GM23248 (cell line): Measurements from ENCODE around the gene DENND1C. TPM values are rescaled to one million over a fixed set of nuclear protein-coding genes. Genes with fewer than 3 reads are reported as not detected.

Experiments
- DNase-seq: peaks from one replicate; pipeline ENCODE4 v3.0.0-alpha.2; 2015
- H2AFZ ChIP-seq: fragments of 200-600 bp; sonication (generic); 2 replicates; pipeline ENCODE4 v1.6.1; 2016; ENCODE audit warnings: antibody characterized with exemption
- H3F3A ChIP-seq: fragments of 200-600 bp; sonication (generic); 2 replicates; pipeline ENCODE4 v1.6.1; 2016; ENCODE audit warnings: mild to moderate bottlenecking, antibody characterized with exemption, mixed run types; ENCODE audit not compliant: insufficient read depth
- H3K27ac ChIP-seq: fragments of 200-600 bp; sonication (generic); 2 replicates; pipeline ENCODE4 v1.5.1; 2016; ENCODE audit warnings: mild to moderate bottlenecking
- H3K27me3 ChIP-seq: fragments of 200-600 bp; sonication (generic); replicated peaks from 2 replicates; pipeline ENCODE4 v1.6.1; 2016; ENCODE audit warnings: mild to moderate bottlenecking; ENCODE audit not compliant: insufficient read depth
- H3K36me3 ChIP-seq: fragments of 200-600 bp; sonication (generic); 2 replicates; pipeline ENCODE4 v1.6.1; 2016; ENCODE audit warnings: low read depth, mild to moderate bottlenecking
- H3K4me1 ChIP-seq: fragments of 200-600 bp; sonication (generic); 2 replicates; pipeline ENCODE4 v1.6.1; 2016; ENCODE audit warnings: mild to moderate bottlenecking; ENCODE audit not compliant: insufficient read depth
- H3K4me2 ChIP-seq: fragments of 200-600 bp; sonication (generic); one replicate; pipeline ENCODE4 v1.6.1; 2016; ENCODE audit warnings: mild to moderate bottlenecking; ENCODE audit not compliant: unreplicated experiment
- H3K4me3 ChIP-seq: fragments of 200-600 bp; sonication (generic); 2 replicates; pipeline ENCODE4 v1.5.1; 2016; ENCODE audit warnings: mild to moderate bottlenecking
- H3K79me2 ChIP-seq: fragments of 200-600 bp; sonication (generic); 2 replicates; pipeline ENCODE4 v1.6.1; 2016; ENCODE audit warnings: mild to moderate bottlenecking; ENCODE audit not compliant: insufficient read depth
- H3K9ac ChIP-seq: fragments of 200-600 bp; sonication (generic); 2 replicates; pipeline ENCODE4 v1.6.1; 2016; ENCODE audit warnings: mild to moderate bottlenecking
- H3K9me2 ChIP-seq: fragments of 200-600 bp; sonication (generic); 2 replicates; pipeline ENCODE4 v1.6.1; 2016; ENCODE audit warnings: mixed run types, mild to moderate bottlenecking, moderate library complexity; ENCODE audit not compliant: insufficient read depth
- H3K9me3 ChIP-seq: fragments of 200-600 bp; sonication (generic); one replicate; pipeline ENCODE4 v1.6.1; 2017; ENCODE audit warnings: low read depth
- H4K20me1 ChIP-seq: fragments of 200-600 bp; sonication (generic); 2 replicates; pipeline ENCODE4 v1.6.0; 2016; ENCODE audit not compliant: insufficient read depth
- EZH2 ChIP-seq: fragments of 200-600 bp; sonication (generic); IDR thresholded peaks from 2 replicates; pipeline ENCODE4 v1.6.1; 2018; ENCODE audit warnings: antibody characterized with exemption, mild to moderate bottlenecking; ENCODE audit not compliant: insufficient read depth, poor library complexity, severe bottlenecking
- EZH2phosphoT487 ChIP-seq: fragments of 200-600 bp; sonication (generic); IDR thresholded peaks from 2 replicates; pipeline ENCODE4 v1.6.1; 2018; ENCODE audit warnings: antibody characterized with exemption, moderate library complexity, mild to moderate bottlenecking, low read depth; ENCODE audit not compliant: insufficient read depth
- WGBS, 2 experiments: methylation state at CpG; one replicate each; pipeline ENCODE4 v1.1.6; 2015 to 2017; ENCODE audit warnings: low lambda C conversion rate in 2 of 2, low coverage in 1 of 2; ENCODE audit errors: missing lambda C conversion rate in 2 of 2; 5-methylcytosine and 5-hydroxymethylcytosine counted together
- in situ Hi-C: fragments of 300-500 bp; cut with MboI; formaldehyde crosslinking; loops from 2 replicates; pipeline ENCODE4 v1.15.0; 2020
- polyA plus RNA-seq: library from polyadenylated mRNA; unstranded; fragments of >200 nt; fragmentation: Nextera tagmentation; extraction: Ambion mirVana; gene quantifications from 2 replicates; pipeline ENCODE4 v1.2.1, GENCODE V29; 2016
- total RNA-seq: library from RNA; depleted of rRNA; stranded (reverse); fragments of >200 nt; shearing (Covaris generic); gene quantifications from 2 replicates; pipeline ENCODE4 v1.2.3, GENCODE V29; 2014

DENND1C gene
- total and polyA plus RNA-seq, 2 experiments from 2014 or later, result not detected

DNA sequence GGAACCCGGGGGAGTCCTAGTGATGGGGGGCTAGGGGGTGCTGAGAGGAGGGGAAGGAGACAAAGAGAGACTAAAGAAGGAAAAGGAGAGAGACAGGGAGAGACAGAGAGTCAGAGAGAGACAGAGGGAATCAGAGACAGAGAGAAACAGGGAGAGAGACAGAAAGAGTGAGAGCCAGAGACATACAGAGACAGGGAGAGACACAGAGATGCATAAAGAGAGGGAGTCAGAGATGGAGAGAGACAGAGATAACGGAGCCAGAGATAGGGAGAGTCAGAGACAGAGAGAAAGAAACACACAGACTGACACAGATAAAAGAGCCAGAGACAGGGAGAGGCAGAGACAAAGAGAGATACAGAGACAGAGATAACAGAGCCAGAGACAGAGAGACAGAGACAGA, 47.8 kb upstream of the DENND1C start:
- Histone ChIP-seq H3K27me3 (peaks cover 9% of the 10 kb centered on the region), H3K9me2 (no peaks in the 10 kb centered on the region), H3K9me3 (no peaks in the 10 kb centered on the region), H3K9ac (no peak overlapping the region), H3K4me1 (peaks cover 4% of the 10 kb centered on the region), H3F3A (no peaks in the 10 kb centered on the region), H3K27ac (no peak overlapping the region), H3K79me2 (no peaks in the 10 kb centered on the region), H3K4me2 (peak overlapping the region; percentile 90), H4K20me1 (no peaks in the 10 kb centered on the region), H3K4me3 (no peak overlapping the region), H3K36me3 (no peaks in the 10 kb centered on the region), H2AFZ (no peak overlapping the region)
- in situ Hi-C loops, result no loop called here
- 27 to 33% methylated on average over 2 of the region's 2 CpGs for WGBS, 2 experiments
- DNase-seq, result no peak
- TF ChIP-seq EZH2, result no peak
- TF ChIP-seq EZH2phosphoT487, result no peak

GRCh38 chr19:6528544-6529121, 47.0 kb upstream of the DENND1C start:
- H3K9ac ChIP-seq, result no peak overlapping the region
- no peaks in the 10 kb centered on the region for H3K36me3 ChIP-seq
- H3K4me2 ChIP-seq, result no peak overlapping the region
- no peak overlapping the region for H3K27ac ChIP-seq
- peaks cover 4% of the 10 kb centered on the region for H3K4me1 ChIP-seq
- no peaks in the 10 kb centered on the region for H3K79me2 ChIP-seq
- H3K4me3 ChIP-seq, result no peak overlapping the region
- no peaks in the 10 kb centered on the region for H4K20me1 ChIP-seq
- TF ChIP-seq EZH2phosphoT487 (no peak), EZH2 (no peak)
- no peak overlapping the region for H2AFZ ChIP-seq
- WGBS, 2 experiments, result 10 to 20% methylated on average over 9 of the region's 9 CpGs
- peaks cover 9% of the 10 kb centered on the region for H3K27me3 ChIP-seq
- H3K9me2 ChIP-seq, result no peaks in the 10 kb centered on the region
- no peaks in the 10 kb centered on the region for H3K9me3 ChIP-seq
- peak; percentile 18 for DNase-seq
- in situ Hi-C loops, result no loop called here
- H3F3A ChIP-seq, result no peaks in the 10 kb centered on the region

DNA sequence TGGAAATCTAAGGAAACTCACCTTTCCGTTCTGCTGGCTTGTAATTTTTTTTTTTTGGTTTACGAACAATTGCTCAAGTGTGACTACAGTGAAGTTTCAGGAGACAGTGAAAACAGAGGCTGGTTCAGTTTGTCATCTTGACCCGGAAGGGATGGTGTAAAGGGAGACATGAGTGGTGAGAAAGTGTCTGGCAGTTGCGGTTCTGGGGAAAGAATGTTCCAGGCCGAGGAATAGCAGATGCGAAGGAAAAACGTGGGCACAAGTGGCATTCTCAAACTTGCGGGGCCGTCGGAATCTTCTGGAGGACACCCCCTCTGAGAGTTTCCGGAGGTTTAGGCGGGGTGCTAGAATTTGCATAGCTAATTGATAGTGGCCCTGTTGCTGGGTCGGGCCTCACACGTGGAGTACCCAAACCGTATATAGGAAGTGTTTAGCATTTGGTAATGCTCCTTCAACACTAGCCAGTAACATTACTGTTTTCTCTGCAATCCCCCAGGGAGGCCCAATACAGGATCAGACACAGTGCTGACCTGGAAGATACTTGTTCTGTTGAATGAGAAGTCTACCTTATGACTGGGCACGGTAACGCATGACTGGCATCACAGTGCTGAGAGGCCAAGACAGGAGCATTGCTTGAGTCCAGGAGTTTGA, 46.4 kb upstream of the DENND1C start:
- H3K36me3 ChIP-seq, result no peaks in the 10 kb centered on the region
- no peak overlapping the region for H3K27ac ChIP-seq
- 67 to 69% methylated on average over 17 of the region's 17 CpGs for WGBS, 2 experiments
- H3K4me1 ChIP-seq, result peaks cover 4% of the 10 kb centered on the region
- no peak overlapping the region for H3K4me3 ChIP-seq
- no peak overlapping the region for H3K4me2 ChIP-seq
- no peak overlapping the region for H2AFZ ChIP-seq
- H4K20me1 ChIP-seq, result no peaks in the 10 kb centered on the region
- TF ChIP-seq EZH2phosphoT487, result no peak
- no peak for TF ChIP-seq EZH2
- no peaks in the 10 kb centered on the region for H3K9me3 ChIP-seq
- no peaks in the 10 kb centered on the region for H3K79me2 ChIP-seq
- DNase-seq, result no peak
- H3F3A ChIP-seq, result no peaks in the 10 kb centered on the region
- H3K9me2 ChIP-seq, result no peaks in the 10 kb centered on the region
- H3K9ac ChIP-seq, result no peak overlapping the region
- peaks cover 9% of the 10 kb centered on the region for H3K27me3 ChIP-seq
- in situ Hi-C loops, result no loop called here

- Histone ChIP-seq H3K79me2 (no peaks in the 10 kb centered on the region), H3K27me3 (no peaks in the 10 kb centered on the region), H3K27ac (no peak overlapping the region), H3K4me3 (no peak overlapping the region), H2AFZ (no peak overlapping the region), H3F3A (no peaks in the 10 kb centered on the region), H3K9ac (no peak overlapping the region), H4K20me1 (no peaks in the 10 kb centered on the region), H3K4me2 (no peak overlapping the region), H3K9me2 (no peaks in the 10 kb centered on the region), H3K4me1 (peaks cover 4% of the 10 kb centered on the region), H3K36me3 (no peaks in the 10 kb centered on the region), H3K9me3 (no peaks in the 10 kb centered on the region)
- no peak for TF ChIP-seq EZH2phosphoT487
- no peak for TF ChIP-seq EZH2
- WGBS, 2 experiments, result 53 to 73% methylated on average over 2 of the region's 2 CpGs
- in situ Hi-C loops, result no loop called here
- no peak for DNase-seq
Measured at GRCh38 chr19:6524311-6524710, 42.7 kb upstream of the DENND1C start.
